ENCODE data around the gene BICRA. TPM values are rescaled to one million over a fixed set of nuclear protein-coding genes. Genes with fewer than 3 reads are reported as not detected.

Gene BICRA
- total and polyA plus RNA-seq, 2 donors (not counting 1 experiment from before 2014, with no cell fraction given), result 14.1 to 34.7 TPM

GRCh38 chr19:47730521-47730889 lies 121.6 kb downstream of the BICRA start:
- H3K9me3 Mint-ChIP-seq (ENCODE audit: insufficient read depth), result no peaks in the 10 kb centered on the region
- H3K9ac ChIP-seq (ENCODE audit: low read length), result no peak overlapping the region
- H3K27ac ChIP-seq (ENCODE audit: low read length in 2 of 2), result no peak overlapping the region
- no peak overlapping the region for H3K4me3 ChIP-seq (ENCODE audit: control extremely low read depth in 1 of 5, extremely low read depth in 1 of 5, insufficient read depth in 1 of 5, low read depth in 2 of 5, low read length in 4 of 5)
- H4K20me1 ChIP-seq (ENCODE audit: control insufficient read depth, insufficient read depth, low read length, poor library complexity, severe bottlenecking), result no peaks in the 10 kb centered on the region
- peak overlapping the region; percentile 10 for H3K4me3 Mint-ChIP-seq
- ATAC-seq (ENCODE audit: low read depth) (no peak), DNase-seq (no peak)
- intact Hi-C loops (cut with micrococcal nuclease), result no loop called here
- peaks cover 7% of the 10 kb centered on the region for H3K4me1 Mint-ChIP-seq
- peaks cover 10 to 16% of the 10 kb centered on the region in 2 donors for H3K4me1 ChIP-seq (ENCODE audit: control insufficient read depth in 2 of 2, insufficient read depth in 2 of 2, low read length in 2 of 2)
- peak overlapping the region; percentile 55 for H3K4me2 ChIP-seq (replicated peaks; ENCODE audit: low read depth, low read length, poor library complexity, severe bottlenecking)
- ChIA-PET CTCF (no interaction called here), POLR2A (no interaction called here)
- peaks cover 40% of the 10 kb centered on the region for H3K27me3 Mint-ChIP-seq
- 70% methylated on average over 2 of the region's 8 CpGs for WGBS (ENCODE audit: insufficient coverage)
- no peak overlapping the region for H2AFZ ChIP-seq (ENCODE audit: insufficient read depth, low read depth, low read length, poor library complexity, severe bottlenecking)
- H3K27me3 ChIP-seq (replicated peaks in 1 of 4; ENCODE audit: control extremely low read depth in 1 of 4, control insufficient read depth in 3 of 4, insufficient read depth in 4 of 4, low read length in 3 of 4), result peaks cover 0 to 23% (median 11%) of the 10 kb centered on the region in 4 experiments
- no peak overlapping the region for H3K27ac Mint-ChIP-seq
- no peaks in the 10 kb centered on the region for H3K36me3 ChIP-seq (replicated peaks in 1 of 2; ENCODE audit: control extremely low read depth in 1 of 2, control insufficient read depth in 1 of 2, extremely low read depth in 1 of 2, insufficient read depth in 2 of 2, low read length in 1 of 2)
- TF ChIP-seq EZH2 (IDR thresholded peaks at IDR 0.05; ENCODE audit: borderline replicate concordance, insufficient read depth, low read depth, low read length, poor library complexity, severe bottlenecking) (no peak), CTCF (IDR thresholded peaks at IDR 0.05) (no peak)
- no peaks in the 10 kb centered on the region for H3K79me2 ChIP-seq (ENCODE audit: control insufficient read depth, insufficient read depth, low read length)
- peaks cover 0 to 8% (median 0%) of the 10 kb centered on the region in 3 donors for H3K9me3 ChIP-seq (ENCODE audit: control extremely low read depth in 1 of 3, control insufficient read depth in 2 of 3, insufficient read depth in 1 of 3, low read length in 2 of 3)

GRCh38 chr19:47730910-47731309 lies 122.0 kb downstream of the BICRA start:
- TF ChIP-seq CTCF (IDR thresholded peaks at IDR 0.05), result no peak
- no peak for TF ChIP-seq EZH2 (IDR thresholded peaks at IDR 0.05; ENCODE audit: borderline replicate concordance, insufficient read depth, low read depth, low read length, poor library complexity, severe bottlenecking)
- Mint-ChIP-seq H3K4me1 (peaks cover 7% of the 10 kb centered on the region), H3K27ac (no peak overlapping the region), H3K9me3 (ENCODE audit: insufficient read depth) (no peaks in the 10 kb centered on the region), H3K4me3 (no peak overlapping the region), H3K27me3 (peaks cover 40% of the 10 kb centered on the region)
- DNase-seq (no peak), ATAC-seq (ENCODE audit: low read depth) (no peak)
- Histone ChIP-seq H3K27ac (ENCODE audit: low read length in 2 of 2) (no peak overlapping the region), H3K9me3 (ENCODE audit: control extremely low read depth in 1 of 3, control insufficient read depth in 2 of 3, insufficient read depth in 1 of 3, low read length in 2 of 3) (peaks cover 0 to 8% (median 0%) of the 10 kb centered on the region in 3 donors), H3K79me2 (ENCODE audit: control insufficient read depth, insufficient read depth, low read length) (no peaks in the 10 kb centered on the region), H2AFZ (ENCODE audit: insufficient read depth, low read depth, low read length, poor library complexity, severe bottlenecking) (no peak overlapping the region), H3K4me1 (ENCODE audit: control insufficient read depth in 2 of 2, insufficient read depth in 2 of 2, low read length in 2 of 2) (peaks cover 10 to 16% of the 10 kb centered on the region in 2 donors), H3K4me2 (replicated peaks; ENCODE audit: low read depth, low read length, poor library complexity, severe bottlenecking) (no peak overlapping the region), H3K36me3 (replicated peaks in 1 of 2; ENCODE audit: control extremely low read depth in 1 of 2, control insufficient read depth in 1 of 2, extremely low read depth in 1 of 2, insufficient read depth in 2 of 2, low read length in 1 of 2) (no peaks in the 10 kb centered on the region), H3K27me3 (replicated peaks in 1 of 4; ENCODE audit: control extremely low read depth in 1 of 4, control insufficient read depth in 3 of 4, insufficient read depth in 4 of 4, low read length in 3 of 4) (peaks cover 0 to 23% (median 11%) of the 10 kb centered on the region in 4 experiments), H3K4me3 (ENCODE audit: control extremely low read depth in 1 of 5, extremely low read depth in 1 of 5, insufficient read depth in 1 of 5, low read depth in 2 of 5, low read length in 4 of 5) (no peak overlapping the region), H4K20me1 (ENCODE audit: control insufficient read depth, insufficient read depth, low read length, poor library complexity, severe bottlenecking) (no peaks in the 10 kb centered on the region), H3K9ac (ENCODE audit: low read length) (no peak overlapping the region)
- ChIA-PET CTCF (no interaction called here), POLR2A (no interaction called here)
- intact Hi-C loops (cut with micrococcal nuclease), result no loop called here
- 94% methylated on average over 7 of the region's 8 CpGs for WGBS (ENCODE audit: insufficient coverage)
